Measurements from ENCODE around the gene CDK5RAP3. TPM values are rescaled to one million over a fixed set of nuclear protein-coding genes. Genes with fewer than 3 reads are reported as not detected.
A peak's percentile ranks its signal among the peaks of the same experiment; 100 is the strongest.
"Not testable (repeated sequence)": the region's sequence is repeated elsewhere in the genome, so short reads cannot be mapped to it uniquely, and the experiment has no call there.

Gene CDK5RAP3
- total and polyA plus RNA-seq, 2 experiments from 2014 or later: 121 to 158 TPM

DNA sequence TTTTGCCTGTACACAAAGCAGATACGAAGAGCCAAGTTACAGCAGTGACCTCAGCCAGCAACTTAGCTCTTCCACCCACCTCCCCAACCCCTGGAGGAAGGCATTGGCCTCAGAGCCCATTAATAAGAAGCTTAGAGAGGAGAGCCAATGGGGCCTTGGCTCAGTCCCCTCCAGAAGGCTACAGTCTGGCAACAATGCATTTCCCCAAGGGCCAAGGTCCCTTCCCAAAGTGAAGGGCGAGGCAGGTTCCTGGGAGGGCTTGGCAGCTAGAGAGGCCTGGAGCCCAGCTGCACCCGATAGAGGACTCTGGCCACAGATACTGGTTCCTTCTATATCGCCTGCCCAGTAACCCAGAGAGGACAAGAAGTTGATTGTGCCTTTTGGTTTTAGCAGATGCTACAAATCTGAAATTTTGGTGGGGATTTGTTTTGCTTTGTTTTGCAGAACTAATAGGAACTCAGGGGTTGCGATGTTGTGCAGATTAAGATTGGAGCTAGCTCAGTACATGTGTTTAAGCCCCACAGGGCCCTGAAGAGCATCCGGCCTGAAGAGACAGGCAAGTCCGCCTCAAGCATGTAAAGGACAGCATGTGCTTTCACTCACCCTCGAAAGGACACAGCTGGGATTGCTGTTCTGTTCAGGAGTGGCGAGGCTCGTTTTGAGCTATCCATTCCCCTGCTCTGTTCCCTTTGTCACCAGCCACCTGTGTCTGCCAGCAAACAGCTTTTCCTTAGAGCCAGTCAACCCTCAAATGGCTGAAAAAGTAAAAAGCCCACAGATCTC is 41.5 kb upstream of the CDK5RAP3 start:
- Histone ChIP-seq H3K9me3 (ENCODE audit: low read depth) (no peaks in the 10 kb centered on the region), H3K36me3 (peaks cover 23% of the 10 kb centered on the region), H3K4me1 (ENCODE audit: low read depth) (no peaks in the 10 kb centered on the region), H3K27ac (no peak overlapping the region), H3K4me3 (no peak overlapping the region), H3K27me3 (no peaks in the 10 kb centered on the region)
- DNase-seq (ENCODE audit: low read depth in 1 of 2, low spot score in 1 of 2): no peak
- TF ChIP-seq, protein P1, sequence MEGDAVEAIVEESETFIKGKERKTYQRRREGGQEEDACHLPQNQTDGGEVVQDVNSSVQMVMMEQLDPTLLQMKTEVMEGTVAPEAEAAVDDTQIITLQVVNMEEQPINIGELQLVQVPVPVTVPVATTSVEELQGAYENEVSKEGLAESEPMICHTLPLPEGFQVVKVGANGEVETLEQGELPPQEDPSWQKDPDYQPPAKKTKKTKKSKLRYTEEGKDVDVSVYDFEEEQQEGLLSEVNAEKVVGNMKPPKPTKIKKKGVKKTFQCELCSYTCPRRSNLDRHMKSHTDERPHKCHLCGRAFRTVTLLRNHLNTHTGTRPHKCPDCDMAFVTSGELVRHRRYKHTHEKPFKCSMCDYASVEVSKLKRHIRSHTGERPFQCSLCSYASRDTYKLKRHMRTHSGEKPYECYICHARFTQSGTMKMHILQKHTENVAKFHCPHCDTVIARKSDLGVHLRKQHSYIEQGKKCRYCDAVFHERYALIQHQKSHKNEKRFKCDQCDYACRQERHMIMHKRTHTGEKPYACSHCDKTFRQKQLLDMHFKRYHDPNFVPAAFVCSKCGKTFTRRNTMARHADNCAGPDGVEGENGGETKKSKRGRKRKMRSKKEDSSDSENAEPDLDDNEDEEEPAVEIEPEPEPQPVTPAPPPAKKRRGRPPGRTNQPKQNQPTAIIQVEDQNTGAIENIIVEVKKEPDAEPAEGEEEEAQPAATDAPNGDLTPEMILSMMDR (IDR thresholded peaks at IDR 0.05; ENCODE audit: low read depth, low read length): no peak

DNA sequence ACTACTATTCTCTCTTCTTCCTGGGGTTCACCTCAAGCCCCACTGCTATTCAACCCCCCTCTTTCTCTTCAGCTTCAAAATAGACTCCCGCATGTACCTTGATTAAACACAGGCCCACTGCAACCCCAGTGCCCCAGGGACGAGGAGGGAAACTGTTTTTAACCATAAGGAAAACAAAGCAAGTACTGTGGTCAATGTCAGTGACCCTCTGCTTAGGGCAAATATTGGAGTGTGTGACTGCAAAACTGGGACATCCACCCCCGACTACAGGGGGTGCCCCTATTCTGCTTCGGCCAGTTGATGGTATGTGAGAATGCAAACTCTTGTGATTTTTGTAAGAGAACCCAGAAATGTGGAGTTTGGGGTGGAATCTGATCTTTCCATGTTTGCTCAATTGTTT is 39.1 kb upstream of the CDK5RAP3 start:
- no peak overlapping the region for H3K27ac ChIP-seq
- H3K4me1 ChIP-seq (ENCODE audit: low read depth): no peaks in the 10 kb centered on the region
- TF ChIP-seq, protein P1 (IDR thresholded peaks at IDR 0.05; ENCODE audit: low read depth, low read length): no peak
- no peak for DNase-seq (ENCODE audit: low read depth in 1 of 2, low spot score in 1 of 2)
- no peaks in the 10 kb centered on the region for H3K9me3 ChIP-seq (ENCODE audit: low read depth)
- peaks cover 6% of the 10 kb centered on the region for H3K36me3 ChIP-seq
- no peak overlapping the region for H3K4me3 ChIP-seq
- no peaks in the 10 kb centered on the region for H3K27me3 ChIP-seq

DNA sequence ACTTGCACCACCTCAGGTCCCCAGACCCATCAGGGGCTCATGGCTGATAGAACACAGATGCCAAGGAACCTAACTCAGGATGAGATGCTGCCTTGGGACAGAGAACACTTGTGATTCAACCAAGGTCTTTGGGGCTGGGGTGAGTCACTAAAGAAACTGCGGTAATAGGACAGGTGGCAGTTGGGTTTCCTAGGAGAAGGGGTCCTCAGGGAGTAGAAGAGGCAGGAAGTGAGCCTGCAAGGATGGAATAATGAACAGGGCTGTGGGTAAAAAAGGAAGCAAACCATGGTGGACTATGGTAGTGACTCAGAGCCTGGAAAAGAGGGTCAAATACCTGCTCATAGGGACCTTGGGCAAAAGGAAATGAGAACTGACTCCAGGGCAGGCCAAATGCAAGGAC is 36.1 kb upstream of the CDK5RAP3 start:
- no peaks in the 10 kb centered on the region for H3K9me3 ChIP-seq (ENCODE audit: low read depth)
- no peaks in the 10 kb centered on the region for H3K4me1 ChIP-seq (ENCODE audit: low read depth)
- TF ChIP-seq, protein P1 (IDR thresholded peaks at IDR 0.05; ENCODE audit: low read depth, low read length): no peak
- no peak overlapping the region for H3K4me3 ChIP-seq
- no peaks in the 10 kb centered on the region for H3K36me3 ChIP-seq
- no peaks in the 10 kb centered on the region for H3K27me3 ChIP-seq
- no peak overlapping the region for H3K27ac ChIP-seq
- no peak for DNase-seq (ENCODE audit: low read depth in 1 of 2, low spot score in 1 of 2)

DNA sequence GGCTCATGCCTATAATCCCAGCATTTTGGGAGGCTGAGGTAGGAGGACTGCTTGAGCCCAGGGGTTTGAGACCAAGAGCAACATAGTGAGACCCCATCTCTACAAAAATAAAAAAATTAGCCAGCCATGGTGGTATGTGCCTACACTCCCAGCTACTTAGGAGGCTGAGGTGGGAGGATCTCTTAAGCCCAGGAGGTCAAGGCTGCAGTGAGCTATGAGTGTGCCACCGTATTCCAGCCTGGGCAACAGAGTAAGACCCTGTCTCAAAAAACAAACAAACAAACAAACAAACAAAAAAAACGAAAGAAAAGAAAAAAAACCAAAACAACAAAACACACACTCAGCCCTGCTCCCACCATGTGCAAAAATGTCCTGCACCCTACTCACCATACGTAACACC is 35.4 kb upstream of the CDK5RAP3 start:
- H3K27me3 ChIP-seq; H3K27ac ChIP-seq; H3K4me3 ChIP-seq; DNase-seq (ENCODE audit: low read depth in 1 of 2, low spot score in 1 of 2); H3K4me1 ChIP-seq (ENCODE audit: low read depth); H3K36me3 ChIP-seq; H3K9me3 ChIP-seq (ENCODE audit: low read depth): not testable (repeated sequence)

DNA sequence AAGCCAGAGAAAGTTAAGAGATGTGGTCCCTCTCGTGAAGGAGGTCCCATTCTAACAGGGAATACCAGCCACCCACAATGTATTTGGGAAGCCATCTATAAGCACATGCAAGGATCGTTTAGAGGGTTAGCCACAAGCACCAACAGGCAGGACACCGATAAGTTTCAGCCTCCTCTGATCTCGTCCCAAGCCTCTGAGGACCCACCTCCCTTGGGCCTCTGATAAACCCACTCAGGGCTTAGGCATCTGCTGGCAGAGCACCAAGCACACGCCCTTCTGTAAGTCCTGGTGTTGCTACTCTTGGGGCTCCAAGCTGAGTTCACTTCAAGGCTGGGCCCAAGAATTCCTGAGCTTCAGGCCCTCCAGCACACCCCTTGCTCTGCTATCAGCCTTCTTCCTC is 35.0 kb upstream of the CDK5RAP3 start:
- peak in 1 of 2 donors; percentile 72 for DNase-seq (ENCODE audit: low read depth in 1 of 2, low spot score in 1 of 2)
- Histone ChIP-seq H3K27me3 (no peaks in the 10 kb centered on the region), H3K9me3 (ENCODE audit: low read depth) (no peaks in the 10 kb centered on the region), H3K36me3 (no peaks in the 10 kb centered on the region), H3K27ac (no peak overlapping the region), H3K4me3 (no peak overlapping the region), H3K4me1 (ENCODE audit: low read depth) (no peaks in the 10 kb centered on the region)
- TF ChIP-seq, protein P1 (IDR thresholded peaks at IDR 0.05; ENCODE audit: low read depth, low read length): no peak

DNA sequence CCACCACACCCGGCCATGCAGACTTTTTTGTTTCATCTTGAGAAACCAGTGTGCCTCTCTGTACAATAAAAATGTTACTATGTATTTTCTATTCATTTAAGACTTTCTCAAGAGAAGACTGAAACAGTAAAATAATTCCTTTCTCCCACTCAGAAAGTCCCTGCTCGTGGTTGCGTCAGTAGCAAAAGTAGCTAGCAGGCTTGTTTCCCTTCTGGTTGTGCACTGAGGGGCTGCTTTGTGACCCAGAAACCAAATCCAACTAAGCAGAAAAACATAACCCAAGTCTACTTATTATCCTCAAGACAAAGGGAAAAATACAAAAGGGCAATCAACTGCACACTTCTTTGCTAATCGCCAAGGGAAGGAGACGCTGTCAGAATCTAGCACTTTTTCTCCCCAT is 33.0 kb upstream of the CDK5RAP3 start:
- Histone ChIP-seq H3K4me1 (ENCODE audit: low read depth) (no peaks in the 10 kb centered on the region), H3K27me3 (no peaks in the 10 kb centered on the region), H3K27ac (no peak overlapping the region), H3K9me3 (ENCODE audit: low read depth) (no peaks in the 10 kb centered on the region), H3K36me3 (no peaks in the 10 kb centered on the region), H3K4me3 (no peak overlapping the region)
- DNase-seq (ENCODE audit: low read depth in 1 of 2, low spot score in 1 of 2): no peak
- TF ChIP-seq, protein P1 (IDR thresholded peaks at IDR 0.05; ENCODE audit: low read depth, low read length): no peak
